Activated T-cell treated with anti-CD3 and anti-CD28 coated beads, Interleukin-2, amount 50 U/mL, for 1 hour (primary cell): Measurements from ENCODE around the gene CMTM1.
"Not testable (repeated sequence)": the region's sequence is repeated elsewhere in the genome, so short reads cannot be mapped to it uniquely, and the experiment has no call there.

ENCODE experiments used
- DNase-seq: peaks from one replicate; pipeline ENCODE4 v3.0.0-alpha.2; 2020

Gene CMTM1

GRCh38 chr16:66594739-66595138 is 28.5 kb downstream of the CMTM1 start:
- no peak for DNase-seq

GRCh38 chr16:66596559-66596958 is 30.3 kb downstream of the CMTM1 start:
- DNase-seq = not testable (repeated sequence)

- no peak for DNase-seq
Observed at GRCh38 chr16:66596986-66597848, 31.0 kb downstream of the CMTM1 start.

GRCh38 chr16:66598111-66598510 is 31.9 kb downstream of the CMTM1 start:
- no peak for DNase-seq

- DNase-seq = no peak
Observed at GRCh38 chr16:66599726-66600125, 33.5 kb downstream of the CMTM1 start.

- no peak for DNase-seq
Observed at GRCh38 chr16:66600477-66600876, 34.2 kb downstream of the CMTM1 start.

GRCh38 chr16:66601471-66601870 is 35.2 kb downstream of the CMTM1 start:
- DNase-seq = no peak

- DNase-seq = peak; percentile 68
Observed at GRCh38 chr16:66603537-66604375, 37.5 kb downstream of the CMTM1 start.

- peak; percentile 85 for DNase-seq
Observed at GRCh38 chr16:66604376-66605176, 38.3 kb downstream of the CMTM1 start, which contains the start of gene CMTM3. Gene CMTM3 (plus strand): TSS chr16:66604704. CDS start chr16:66604806, 102 bp downstream.

GRCh38 chr16:66605177-66605978 is 39.1 kb downstream of the CMTM1 start:
- DNase-seq = no peak

- no peak for DNase-seq
Observed at GRCh38 chr16:66605979-66606751, 39.9 kb downstream of the CMTM1 start.

GRCh38 chr16:66608241-66609138 is 42.3 kb downstream of the CMTM1 start:
- DNase-seq = peak; percentile 86

- no peak for DNase-seq
Observed at GRCh38 chr16:66609139-66609510, 42.9 kb downstream of the CMTM1 start.

GRCh38 chr16:66610111-66610820 is 44.0 kb downstream of the CMTM1 start:
- DNase-seq = no peak

- not testable (repeated sequence) for DNase-seq
Observed at GRCh38 chr16:66611911-66612310, 45.7 kb downstream of the CMTM1 start.

- no peak for DNase-seq
Observed at GRCh38 chr16:66612422-66612821, 46.2 kb downstream of the CMTM1 start.

GRCh38 chr16:66614161-66614802 is 48.0 kb downstream of the CMTM1 start:
- no peak for DNase-seq

GRCh38 chr16:66616169-66616568 is 49.9 kb downstream of the CMTM1 start:
- DNase-seq = no peak

- DNase-seq = no peak
Observed at GRCh38 chr16:66616592-66616991, 50.4 kb downstream of the CMTM1 start.
